IPS-15b (cell line): ENCODE results near the gene ACOX2.
A peak's percentile ranks its signal among the peaks of the same experiment; 100 is the strongest.

Experiments
- H3K27me3 ChIP-seq: one replicate; pipeline ENCODE4 v1.6.1; 2013; ENCODE audit warnings: low read length; ENCODE audit not compliant: control insufficient read depth, insufficient read depth
- H3K36me3 ChIP-seq: one replicate; pipeline ENCODE4 v1.6.1; 2013; ENCODE audit warnings: low read length; ENCODE audit not compliant: control insufficient read depth, insufficient read depth
- H3K4me1 ChIP-seq: one replicate; pipeline ENCODE4 v1.6.1; 2013; ENCODE audit warnings: mild to moderate bottlenecking, low read length; ENCODE audit not compliant: control insufficient read depth, insufficient read depth
- H3K4me3 ChIP-seq: one replicate; pipeline ENCODE4 v1.5.1; 2013; ENCODE audit warnings: low read depth, low read length
- H3K9ac ChIP-seq: one replicate; pipeline ENCODE4 v1.6.1; 2013; ENCODE audit warnings: low read depth, mild to moderate bottlenecking, low read length
- H3K9me3 ChIP-seq: one replicate; pipeline ENCODE4 v1.6.1; 2013; ENCODE audit warnings: mild to moderate bottlenecking, low read length; ENCODE audit not compliant: control insufficient read depth, insufficient read depth

The ACOX2 gene

DNA sequence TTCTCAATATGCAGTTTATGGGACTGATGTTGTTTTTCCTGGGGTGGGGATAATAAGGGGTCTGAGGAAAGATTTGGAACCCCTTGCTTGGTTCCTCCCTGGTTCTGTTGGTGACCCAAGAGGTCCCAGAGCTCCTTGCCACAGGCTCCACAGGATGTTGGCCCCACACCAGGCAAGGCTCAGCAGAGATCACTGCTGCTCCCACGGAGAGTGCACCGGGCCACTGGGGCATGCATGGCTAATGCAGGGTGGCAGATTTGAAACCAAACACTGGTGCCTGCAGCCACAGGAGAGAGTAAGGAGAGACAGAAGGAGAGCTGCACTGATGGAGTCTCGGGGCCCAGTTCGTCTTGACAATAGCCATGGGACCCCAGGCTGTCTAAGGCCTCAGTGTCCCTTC, 37.7 kb upstream of the ACOX2 start:
- no peaks in the 10 kb centered on the region for H3K36me3 ChIP-seq
- peaks cover 6% of the 10 kb centered on the region for H3K27me3 ChIP-seq
- no peak overlapping the region for H3K4me3 ChIP-seq
- H3K9ac ChIP-seq = no peak overlapping the region
- H3K4me1 ChIP-seq = peaks cover 8% of the 10 kb centered on the region
- H3K9me3 ChIP-seq = no peaks in the 10 kb centered on the region

DNA sequence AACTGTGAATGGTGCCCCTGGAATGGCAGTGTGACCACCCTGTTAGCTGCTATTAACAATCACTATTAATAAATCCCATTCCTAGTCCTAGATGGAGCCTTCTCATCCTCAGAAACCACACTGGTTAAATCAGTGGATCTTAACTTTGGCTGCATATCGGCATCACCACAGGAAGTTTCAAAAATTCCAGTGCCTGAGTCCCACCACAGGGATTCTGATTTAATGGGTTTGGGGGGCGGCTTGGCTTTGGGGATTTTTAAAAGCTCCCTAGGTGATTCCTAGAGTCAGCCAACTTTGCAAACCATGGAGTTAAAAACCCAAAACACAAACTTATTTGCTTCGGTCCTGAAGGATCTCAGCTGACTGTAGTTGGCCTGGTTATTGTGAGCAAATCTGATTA, 37.1 kb upstream of the ACOX2 start:
- Histone ChIP-seq H3K4me3 (no peak overlapping the region), H3K4me1 (peaks cover 8% of the 10 kb centered on the region), H3K36me3 (no peaks in the 10 kb centered on the region), H3K9me3 (no peaks in the 10 kb centered on the region), H3K9ac (no peak overlapping the region), H3K27me3 (peaks cover 6% of the 10 kb centered on the region)

DNA sequence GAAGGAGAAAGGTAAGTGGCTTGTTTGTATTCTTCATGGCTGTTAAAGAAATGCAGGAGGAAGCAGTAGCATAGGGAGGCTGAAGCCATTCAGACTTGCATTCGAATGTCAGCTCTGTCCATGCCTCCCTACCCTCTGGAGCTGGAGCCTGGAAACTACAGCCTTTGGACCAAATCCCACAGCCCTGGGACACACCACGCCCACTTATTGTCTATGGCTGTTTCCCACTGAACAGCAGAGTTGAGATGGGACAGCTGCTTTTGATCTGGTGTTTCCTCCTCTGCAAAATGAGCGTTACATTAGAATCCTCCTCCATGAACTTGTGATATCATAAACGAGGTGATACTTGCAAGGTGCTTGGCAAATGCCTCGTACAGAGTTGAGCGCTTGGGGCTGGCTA, 36.6 kb upstream of the ACOX2 start:
- H3K9ac ChIP-seq = no peak overlapping the region
- H3K27me3 ChIP-seq = peaks cover 6% of the 10 kb centered on the region
- no peak overlapping the region for H3K4me3 ChIP-seq
- H3K36me3 ChIP-seq = no peaks in the 10 kb centered on the region
- H3K4me1 ChIP-seq = peaks cover 8% of the 10 kb centered on the region
- H3K9me3 ChIP-seq = no peaks in the 10 kb centered on the region

DNA sequence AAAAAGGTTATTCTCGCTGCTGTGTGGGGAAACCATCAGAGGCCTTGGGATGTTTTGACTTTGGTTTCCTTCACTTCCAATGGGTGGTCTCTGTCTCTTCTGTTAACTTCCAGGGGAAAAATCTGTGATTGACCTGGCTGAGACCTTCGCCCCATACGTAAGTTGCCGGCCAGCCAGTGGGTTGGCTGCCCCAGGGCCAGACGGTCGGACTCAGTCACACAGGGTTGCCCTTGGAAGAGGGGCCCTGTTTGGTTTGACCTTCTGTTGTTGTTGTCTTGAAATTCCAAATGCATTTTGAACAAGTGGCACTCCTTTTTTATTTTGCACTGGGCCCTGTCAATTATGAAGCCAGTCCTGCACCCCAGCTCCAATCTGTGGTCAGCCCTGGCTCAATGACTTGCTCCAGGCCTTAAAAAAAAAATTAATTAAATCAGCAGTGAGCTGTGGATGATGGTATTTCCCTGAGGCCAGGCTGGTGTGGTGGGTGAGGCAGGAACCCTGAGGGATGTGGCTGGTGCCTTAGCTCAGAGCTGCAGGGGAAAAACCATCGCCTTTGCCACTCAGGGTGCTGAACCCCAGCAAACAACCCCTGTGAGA, 35.7 kb upstream of the ACOX2 start:
- Histone ChIP-seq H3K9ac (no peak overlapping the region), H3K36me3 (no peaks in the 10 kb centered on the region), H3K9me3 (no peaks in the 10 kb centered on the region), H3K4me1 (peaks cover 8% of the 10 kb centered on the region), H3K27me3 (peaks cover 6% of the 10 kb centered on the region), H3K4me3 (no peak overlapping the region)

DNA sequence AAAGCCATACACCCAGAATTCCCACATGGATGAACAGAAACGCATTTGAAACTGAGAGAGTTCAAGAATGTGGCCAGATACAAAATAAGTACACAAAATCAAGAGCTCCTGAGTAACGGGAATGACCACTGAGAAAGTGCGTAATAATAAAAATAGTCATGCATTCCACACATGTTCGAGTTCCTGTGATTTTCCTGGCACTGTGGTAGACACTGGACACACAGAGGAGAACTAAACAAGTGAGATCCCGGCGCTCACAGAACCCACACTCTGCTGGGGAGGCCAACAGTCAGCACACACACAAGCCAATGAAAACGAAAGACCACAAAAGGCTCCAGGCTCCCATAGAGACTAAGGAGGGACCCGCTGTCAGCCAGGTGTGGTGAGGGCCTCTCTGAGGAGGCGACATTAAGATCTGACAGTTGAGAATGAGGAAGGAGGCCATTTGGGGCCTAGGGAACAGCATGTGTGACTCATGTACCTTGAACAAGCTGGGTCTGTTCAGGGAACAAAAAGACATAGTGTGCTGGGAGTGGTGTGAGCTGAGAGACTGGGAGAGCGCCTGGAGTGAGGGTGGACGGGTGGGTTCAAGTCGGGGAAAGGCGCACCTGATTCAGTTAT, 35.1 kb upstream of the ACOX2 start:
- Histone ChIP-seq H3K36me3 (no peaks in the 10 kb centered on the region), H3K27me3 (peaks cover 6% of the 10 kb centered on the region), H3K9me3 (no peaks in the 10 kb centered on the region), H3K4me3 (no peak overlapping the region), H3K9ac (no peak overlapping the region), H3K4me1 (peaks cover 4% of the 10 kb centered on the region)

DNA sequence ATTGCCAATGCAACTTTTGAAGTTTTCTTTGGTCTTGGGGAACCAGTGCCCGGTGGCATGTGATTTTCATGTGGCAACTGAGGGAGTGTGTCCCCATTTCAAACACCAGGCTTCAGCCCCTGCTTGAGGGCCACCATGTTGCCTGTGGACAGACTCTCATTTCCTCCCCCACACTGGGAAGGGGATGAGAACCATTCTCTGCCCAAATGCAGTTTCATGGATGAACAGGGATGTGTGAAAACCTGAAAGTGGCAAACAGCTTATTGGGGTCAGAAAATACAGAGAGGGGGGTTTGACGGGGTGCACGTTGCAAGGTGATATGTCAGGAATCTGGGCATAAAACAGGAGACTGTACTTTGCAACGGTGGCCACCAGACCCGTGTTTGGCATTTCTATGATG, 33.9 kb upstream of the ACOX2 start:
- no peak overlapping the region for H3K9ac ChIP-seq
- H3K27me3 ChIP-seq = peaks cover 2% of the 10 kb centered on the region
- H3K4me3 ChIP-seq = no peak overlapping the region
- H3K36me3 ChIP-seq = no peaks in the 10 kb centered on the region
- no peaks in the 10 kb centered on the region for H3K9me3 ChIP-seq
- H3K4me1 ChIP-seq = peaks cover 2% of the 10 kb centered on the region

DNA sequence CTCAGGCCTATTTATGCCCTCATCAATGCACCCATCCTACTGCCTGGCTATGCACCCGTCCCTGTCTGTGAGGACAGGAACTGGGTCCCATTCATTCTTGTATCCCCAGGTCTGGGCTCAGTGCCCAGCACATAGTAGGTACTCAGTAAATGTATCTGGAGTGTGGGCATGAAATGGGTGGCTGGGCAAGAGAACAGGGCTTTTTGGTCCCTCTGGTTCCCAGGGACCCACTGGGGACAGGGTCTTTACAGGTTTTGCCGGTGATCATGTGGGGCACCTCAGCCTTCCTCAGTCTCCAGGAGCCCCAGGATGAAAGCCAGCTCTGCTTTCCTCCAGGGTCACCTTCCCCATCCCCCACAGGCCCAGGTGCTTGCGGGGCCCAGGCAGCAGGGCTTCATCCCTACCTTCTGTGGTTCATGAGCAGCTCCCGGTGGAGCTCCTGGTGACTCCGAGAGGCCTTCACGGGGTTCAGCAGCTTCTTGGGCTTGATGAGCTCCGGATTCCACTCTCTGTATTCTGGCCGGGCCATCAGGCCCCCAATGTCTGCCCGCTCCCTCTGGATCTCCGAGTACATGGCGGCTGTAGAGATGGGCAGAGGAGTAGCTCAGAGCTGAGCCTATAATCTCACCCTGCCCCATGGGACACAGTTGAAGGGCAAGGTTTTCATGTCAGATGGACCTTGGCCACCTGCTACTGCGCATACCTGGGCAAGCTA, 32.5 kb upstream of the ACOX2 start:
- Histone ChIP-seq H3K27me3 (no peaks in the 10 kb centered on the region), H3K36me3 (no peaks in the 10 kb centered on the region), H3K4me1 (peaks cover 8% of the 10 kb centered on the region), H3K9ac (no peak overlapping the region), H3K9me3 (no peaks in the 10 kb centered on the region), H3K4me3 (no peak overlapping the region)

DNA sequence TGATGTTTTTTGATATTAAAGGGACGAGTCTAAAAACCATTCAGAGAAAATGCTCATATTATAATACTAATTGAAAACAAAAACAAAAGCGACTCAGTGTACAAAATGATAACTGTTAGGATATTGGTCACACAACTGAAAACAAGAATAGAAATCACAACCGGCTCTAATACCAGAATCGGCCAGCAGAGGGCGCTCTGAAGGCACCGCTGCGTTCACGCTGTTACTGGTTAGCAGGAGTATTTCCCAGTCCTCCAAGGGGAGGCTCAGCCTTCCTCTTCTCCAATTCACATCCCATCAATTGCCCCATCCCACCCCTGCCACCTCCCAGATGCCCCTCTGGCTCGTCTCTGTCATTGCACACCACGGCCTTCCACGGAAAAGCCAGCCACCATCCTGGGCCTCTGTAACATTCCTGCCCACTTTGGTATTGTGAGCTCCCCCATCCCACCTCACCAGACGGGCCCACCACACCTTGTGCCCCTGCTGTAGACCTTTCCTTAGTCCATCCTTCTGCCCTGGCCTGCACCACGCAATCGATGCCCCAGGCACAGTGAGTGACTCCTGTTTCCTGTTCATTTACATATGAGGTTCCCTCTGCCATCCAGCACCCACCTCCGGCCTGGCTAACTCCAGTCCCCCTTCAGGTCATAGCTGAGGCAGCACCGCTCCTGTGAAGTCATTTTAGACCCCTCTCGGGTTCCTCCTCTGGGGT, 31.7 kb upstream of the ACOX2 start:
- no peak overlapping the region for H3K9ac ChIP-seq
- H3K4me1 ChIP-seq = peaks cover 8% of the 10 kb centered on the region
- no peaks in the 10 kb centered on the region for H3K36me3 ChIP-seq
- no peak overlapping the region for H3K4me3 ChIP-seq
- no peaks in the 10 kb centered on the region for H3K9me3 ChIP-seq
- H3K27me3 ChIP-seq = no peaks in the 10 kb centered on the region

DNA sequence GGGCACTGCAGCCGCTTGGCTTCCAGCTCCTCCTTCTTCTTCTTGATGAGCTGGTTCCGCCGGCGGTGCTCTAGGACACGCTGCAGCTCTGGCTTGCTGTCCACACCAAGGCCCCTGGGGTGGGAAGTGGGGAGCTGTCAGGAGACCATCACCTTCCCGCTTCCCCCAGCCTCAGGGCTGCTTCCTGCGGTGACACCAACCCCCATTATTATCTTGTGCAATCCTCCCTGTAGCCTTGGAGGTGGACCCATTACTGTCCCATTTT, 30.2 kb upstream of the ACOX2 start:
- H3K27me3 ChIP-seq = no peaks in the 10 kb centered on the region

DNA sequence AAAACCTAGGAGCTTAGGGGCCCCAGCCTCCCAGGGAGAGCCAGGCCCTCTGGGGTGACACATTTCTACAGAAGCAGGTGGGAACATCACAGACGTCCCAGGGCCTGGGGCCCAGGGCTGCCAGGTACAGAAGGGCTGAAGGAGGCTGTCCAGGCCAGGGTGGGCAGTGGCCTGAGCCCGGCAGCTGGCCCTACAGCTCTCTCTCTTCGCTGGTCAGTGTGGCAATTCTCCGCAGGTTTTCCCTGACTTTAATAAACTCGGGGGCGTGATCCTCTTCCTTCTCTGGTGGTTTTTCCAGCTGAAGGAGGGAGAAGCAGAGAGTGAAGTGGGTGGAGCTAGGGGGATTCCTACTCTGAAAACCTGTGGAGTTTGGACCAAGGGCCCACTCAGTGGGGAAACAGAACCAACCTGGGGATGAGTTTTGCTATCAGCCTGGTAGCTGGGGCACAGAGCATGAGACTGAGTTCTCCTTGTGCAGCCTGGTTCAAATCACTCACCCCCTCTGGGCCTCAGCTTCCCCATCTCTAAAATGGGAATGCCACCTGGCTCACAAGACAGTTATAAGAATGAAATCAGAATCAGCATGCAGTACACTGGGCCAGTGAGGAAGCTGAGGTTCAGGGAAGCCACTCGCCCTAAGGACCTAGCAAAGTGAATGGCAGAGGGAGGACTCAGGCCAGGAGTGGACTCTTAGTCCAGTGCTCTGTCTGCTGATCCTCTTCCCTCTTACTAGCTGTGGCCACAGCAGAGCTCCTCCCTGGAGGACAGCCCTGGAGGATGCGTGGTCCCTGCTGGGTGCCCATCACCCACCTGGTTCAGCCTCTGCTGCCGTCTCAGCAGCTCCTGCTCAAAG, 29.6 kb upstream of the ACOX2 start:
- H3K27me3 ChIP-seq = no peaks in the 10 kb centered on the region
- H3K4me1 ChIP-seq = peaks cover 10% of the 10 kb centered on the region
- peak overlapping the region; percentile 43 for H3K9ac ChIP-seq
- H3K4me3 ChIP-seq = no peak overlapping the region
- no peaks in the 10 kb centered on the region for H3K9me3 ChIP-seq
- H3K36me3 ChIP-seq = no peaks in the 10 kb centered on the region

More for the DNA sequence above, 30.2 kb upstream of the ACOX2 start:
- no peak overlapping the region for H3K4me3 ChIP-seq
- no peak overlapping the region for H3K9ac ChIP-seq
- no peaks in the 10 kb centered on the region for H3K9me3 ChIP-seq
- peaks cover 8% of the 10 kb centered on the region for H3K4me1 ChIP-seq
- H3K36me3 ChIP-seq = no peaks in the 10 kb centered on the region

DNA sequence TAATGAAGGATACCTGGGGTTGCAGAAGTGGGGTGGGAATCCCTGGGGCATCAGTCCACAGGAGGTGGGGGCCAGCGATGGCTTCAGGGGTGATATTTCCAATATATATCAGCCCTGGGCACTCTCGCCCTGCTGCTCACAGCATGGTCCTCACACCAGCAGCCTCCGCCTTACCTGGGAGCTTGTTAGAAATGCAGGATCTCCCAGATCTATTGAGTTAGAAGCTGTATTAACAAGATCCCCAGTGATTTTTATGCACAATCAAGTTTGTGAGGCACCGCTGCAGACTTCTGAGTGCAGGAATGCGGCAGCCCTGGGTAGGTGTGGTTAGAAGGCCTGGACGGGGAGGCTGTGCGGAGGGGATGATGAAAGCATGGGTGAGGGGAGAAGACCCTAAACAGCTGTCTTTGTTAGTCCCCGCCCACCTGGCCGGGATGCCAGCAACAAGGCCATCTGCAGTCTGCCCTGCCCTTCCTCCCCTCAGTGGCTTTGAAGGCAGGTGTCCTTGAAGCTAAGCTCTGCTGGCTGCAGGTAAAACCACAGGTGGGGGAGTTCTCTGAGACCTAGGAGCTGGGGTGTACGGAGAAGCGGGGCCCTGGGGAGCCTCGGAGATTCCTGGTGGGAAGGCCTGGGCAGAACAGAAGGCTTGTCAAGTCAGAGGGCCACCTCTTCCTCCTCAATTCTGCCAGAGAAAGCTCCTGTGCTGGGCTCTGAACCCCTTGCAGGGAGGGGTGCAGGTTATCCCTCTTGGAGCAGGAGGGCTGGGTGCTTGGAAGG, 28.8 kb upstream of the ACOX2 start:
- peak overlapping the region; percentile 43 for H3K9ac ChIP-seq
- no peaks in the 10 kb centered on the region for H3K36me3 ChIP-seq
- H3K9me3 ChIP-seq = no peaks in the 10 kb centered on the region
- H3K27me3 ChIP-seq = no peaks in the 10 kb centered on the region
- peaks cover 12% of the 10 kb centered on the region for H3K4me1 ChIP-seq
- no peak overlapping the region for H3K4me3 ChIP-seq
